ENCODE measurements around the gene SYNPR. TPM values are rescaled to one million over a fixed set of nuclear protein-coding genes. Genes with fewer than 3 reads are reported as not detected.

The SYNPR gene
- total RNA-seq, 1 donor from 2014 or later: 0.27 TPM

DNA sequence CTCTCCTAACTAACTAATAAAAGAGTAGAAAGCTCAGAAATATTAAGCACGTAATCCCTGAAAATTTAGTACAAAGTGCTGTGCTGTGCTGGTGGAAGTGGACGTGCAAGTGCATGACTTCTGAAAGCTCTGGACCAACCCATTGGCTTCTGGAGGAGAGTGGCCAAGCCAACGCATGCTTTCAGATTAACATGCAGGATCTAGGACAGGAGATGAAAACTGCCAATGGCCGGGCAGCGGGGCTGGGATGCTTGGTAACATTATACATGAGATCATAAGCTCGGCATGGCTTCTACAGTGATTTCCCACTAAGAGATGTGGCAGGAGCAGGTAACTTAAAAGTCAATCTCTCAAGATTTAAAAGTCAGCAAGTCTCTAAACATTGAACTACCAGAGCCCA lies 203.5 kb downstream of the SYNPR start:
- FAIRE-seq (no peak), DNase-seq (ENCODE audit: low read depth) (no peak)
- Mint-ChIP-seq H3K4me1 (ENCODE audit: low read depth, unreplicated experiment) (no peaks in the 10 kb centered on the region), H3K4me3 (ENCODE audit: unreplicated experiment) (no peak overlapping the region), H3K27me3 (ENCODE audit: low read depth, unreplicated experiment) (no peaks in the 10 kb centered on the region), H3K27ac (ENCODE audit: unreplicated experiment) (no peak overlapping the region), H3K9me3 (ENCODE audit: unreplicated experiment) (no peaks in the 10 kb centered on the region), H3K36me3 (ENCODE audit: low read depth, unreplicated experiment) (no peaks in the 10 kb centered on the region)
- Histone ChIP-seq H3K9me3 (ENCODE audit: insufficient read depth, low read depth, low read length) (no peaks in the 10 kb centered on the region), H3K4me3 (ENCODE audit: insufficient read depth, low read depth, low read length) (no peak overlapping the region), H3K36me3 (ENCODE audit: insufficient read depth, low read length) (no peaks in the 10 kb centered on the region), H3K27me3 (ENCODE audit: insufficient read depth, low read length) (no peaks in the 10 kb centered on the region), H3K9ac (ENCODE audit: low read length) (no peak overlapping the region), H2AFZ (ENCODE audit: low read depth, low read length) (no peak overlapping the region), H4K20me1 (ENCODE audit: insufficient read depth, low read length) (no peaks in the 10 kb centered on the region), H3K27ac (ENCODE audit: low read depth, low read length) (no peak overlapping the region), H3K79me2 (ENCODE audit: insufficient read depth, low read length) (no peaks in the 10 kb centered on the region), H3K4me2 (ENCODE audit: low read length) (no peak overlapping the region), H3K4me1 (ENCODE audit: insufficient read depth, low read length) (no peaks in the 10 kb centered on the region)
- TF ChIP-seq EZH2 (IDR thresholded peaks at IDR 0.05; ENCODE audit: insufficient read depth, low read length): no peak
- TF ChIP-seq, protein P1, sequence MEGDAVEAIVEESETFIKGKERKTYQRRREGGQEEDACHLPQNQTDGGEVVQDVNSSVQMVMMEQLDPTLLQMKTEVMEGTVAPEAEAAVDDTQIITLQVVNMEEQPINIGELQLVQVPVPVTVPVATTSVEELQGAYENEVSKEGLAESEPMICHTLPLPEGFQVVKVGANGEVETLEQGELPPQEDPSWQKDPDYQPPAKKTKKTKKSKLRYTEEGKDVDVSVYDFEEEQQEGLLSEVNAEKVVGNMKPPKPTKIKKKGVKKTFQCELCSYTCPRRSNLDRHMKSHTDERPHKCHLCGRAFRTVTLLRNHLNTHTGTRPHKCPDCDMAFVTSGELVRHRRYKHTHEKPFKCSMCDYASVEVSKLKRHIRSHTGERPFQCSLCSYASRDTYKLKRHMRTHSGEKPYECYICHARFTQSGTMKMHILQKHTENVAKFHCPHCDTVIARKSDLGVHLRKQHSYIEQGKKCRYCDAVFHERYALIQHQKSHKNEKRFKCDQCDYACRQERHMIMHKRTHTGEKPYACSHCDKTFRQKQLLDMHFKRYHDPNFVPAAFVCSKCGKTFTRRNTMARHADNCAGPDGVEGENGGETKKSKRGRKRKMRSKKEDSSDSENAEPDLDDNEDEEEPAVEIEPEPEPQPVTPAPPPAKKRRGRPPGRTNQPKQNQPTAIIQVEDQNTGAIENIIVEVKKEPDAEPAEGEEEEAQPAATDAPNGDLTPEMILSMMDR (IDR thresholded peaks at IDR 0.05; ENCODE audit: insufficient read depth, low read depth, low read length): no peak

DNA sequence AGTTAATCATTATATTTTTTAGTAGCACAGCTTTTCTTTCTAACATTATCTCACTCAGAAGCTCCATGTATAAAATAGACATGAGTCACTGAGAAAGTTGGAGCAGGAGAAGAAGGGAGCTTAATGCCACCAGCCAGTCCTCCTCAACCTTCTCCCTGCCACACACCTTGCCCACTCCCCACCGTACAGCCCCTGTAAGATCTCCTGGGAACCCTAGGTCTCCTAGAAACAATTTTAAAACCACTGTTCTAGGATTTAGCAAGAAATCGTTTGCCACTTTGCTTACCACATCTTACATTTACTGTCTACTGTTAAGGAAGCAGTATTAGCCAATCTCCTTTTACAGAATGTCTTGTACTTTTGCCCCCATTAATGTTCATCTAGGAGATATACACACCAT lies 204.2 kb downstream of the SYNPR start:
- Mint-ChIP-seq H3K27ac (ENCODE audit: unreplicated experiment) (no peak overlapping the region), H3K27me3 (ENCODE audit: low read depth, unreplicated experiment) (no peaks in the 10 kb centered on the region), H3K9me3 (ENCODE audit: unreplicated experiment) (no peaks in the 10 kb centered on the region), H3K4me3 (ENCODE audit: unreplicated experiment) (no peak overlapping the region), H3K4me1 (ENCODE audit: low read depth, unreplicated experiment) (no peaks in the 10 kb centered on the region), H3K36me3 (ENCODE audit: low read depth, unreplicated experiment) (no peaks in the 10 kb centered on the region)
- Histone ChIP-seq H3K79me2 (ENCODE audit: insufficient read depth, low read length) (no peaks in the 10 kb centered on the region), H3K27me3 (ENCODE audit: insufficient read depth, low read length) (no peaks in the 10 kb centered on the region), H3K27ac (ENCODE audit: low read depth, low read length) (no peak overlapping the region), H3K4me1 (ENCODE audit: insufficient read depth, low read length) (no peaks in the 10 kb centered on the region), H3K9me3 (ENCODE audit: insufficient read depth, low read depth, low read length) (no peaks in the 10 kb centered on the region), H3K9ac (ENCODE audit: low read length) (no peak overlapping the region), H3K4me3 (ENCODE audit: insufficient read depth, low read depth, low read length) (no peak overlapping the region), H4K20me1 (ENCODE audit: insufficient read depth, low read length) (no peaks in the 10 kb centered on the region), H3K4me2 (ENCODE audit: low read length) (no peak overlapping the region), H2AFZ (ENCODE audit: low read depth, low read length) (no peak overlapping the region), H3K36me3 (ENCODE audit: insufficient read depth, low read length) (no peaks in the 10 kb centered on the region)
- DNase-seq (ENCODE audit: low read depth) (no peak), FAIRE-seq (no peak)
- TF ChIP-seq, protein P1 (IDR thresholded peaks at IDR 0.05; ENCODE audit: insufficient read depth, low read depth, low read length): no peak
- TF ChIP-seq EZH2 (IDR thresholded peaks at IDR 0.05; ENCODE audit: insufficient read depth, low read length): no peak

DNA sequence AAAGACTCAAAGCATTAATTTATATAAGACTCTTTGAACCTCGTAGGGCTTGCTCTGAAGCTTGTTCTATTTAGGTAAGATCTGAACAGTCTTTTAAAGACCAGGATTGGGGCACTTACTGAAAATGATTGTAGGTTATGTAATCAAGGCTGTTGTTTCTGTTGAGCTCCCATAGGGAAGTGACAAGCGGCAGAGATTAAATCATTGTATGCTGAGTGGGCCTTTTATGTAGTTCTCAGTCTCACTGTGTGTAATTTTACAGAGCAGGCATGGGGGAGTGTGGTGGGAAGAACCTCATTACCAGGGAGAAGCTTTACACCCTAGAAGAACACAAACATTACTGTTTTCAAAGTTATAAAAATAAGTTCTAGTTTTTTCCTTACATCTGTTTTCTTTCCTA lies 214.4 kb downstream of the SYNPR start:
- DNase-seq (ENCODE audit: low read depth) (no peak), FAIRE-seq (no peak)
- H3K27ac Mint-ChIP-seq (ENCODE audit: unreplicated experiment): no peak overlapping the region
- TF ChIP-seq, protein P1 (IDR thresholded peaks at IDR 0.05; ENCODE audit: insufficient read depth, low read depth, low read length): no peak
- no peak overlapping the region for H3K9ac ChIP-seq (ENCODE audit: low read length)
- no peaks in the 10 kb centered on the region for H3K4me1 ChIP-seq (ENCODE audit: insufficient read depth, low read length)
- H3K27me3 Mint-ChIP-seq (ENCODE audit: low read depth, unreplicated experiment): peaks cover 5% of the 10 kb centered on the region
- no peaks in the 10 kb centered on the region for H4K20me1 ChIP-seq (ENCODE audit: insufficient read depth, low read length)
- H3K4me1 Mint-ChIP-seq (ENCODE audit: low read depth, unreplicated experiment): peaks cover 2% of the 10 kb centered on the region
- no peaks in the 10 kb centered on the region for H3K27me3 ChIP-seq (ENCODE audit: insufficient read depth, low read length)
- no peaks in the 10 kb centered on the region for H3K36me3 ChIP-seq (ENCODE audit: insufficient read depth, low read length)
- no peaks in the 10 kb centered on the region for H3K36me3 Mint-ChIP-seq (ENCODE audit: low read depth, unreplicated experiment)
- H2AFZ ChIP-seq (ENCODE audit: low read depth, low read length): no peak overlapping the region
- H3K4me2 ChIP-seq (ENCODE audit: low read length): no peak overlapping the region
- H3K9me3 ChIP-seq (ENCODE audit: insufficient read depth, low read depth, low read length): no peaks in the 10 kb centered on the region
- H3K27ac ChIP-seq (ENCODE audit: low read depth, low read length): no peak overlapping the region
- H3K79me2 ChIP-seq (ENCODE audit: insufficient read depth, low read length): no peaks in the 10 kb centered on the region
- H3K4me3 Mint-ChIP-seq (ENCODE audit: unreplicated experiment): no peak overlapping the region
- H3K9me3 Mint-ChIP-seq (ENCODE audit: unreplicated experiment): no peaks in the 10 kb centered on the region
- no peak overlapping the region for H3K4me3 ChIP-seq (ENCODE audit: insufficient read depth, low read depth, low read length)
